H9 (cell line): ENCODE measurements around the gene BSG. TPM values are rescaled to one million over a fixed set of nuclear protein-coding genes. Genes with fewer than 3 reads are reported as not detected.

Experiments
- DNase-seq: peaks from one replicate; pipeline ENCODE4 v3.0.0-alpha.2; 2017
- H2AFZ ChIP-seq: one replicate; pipeline ENCODE4 v1.6.1; 2013; ENCODE audit warnings: mild to moderate bottlenecking, low read length, control low read depth, moderate library complexity
- H2AK5ac ChIP-seq: 2 replicates; pipeline ENCODE4 v1.6.1; 2013; ENCODE audit warnings: low read length, control low read depth, mixed read lengths; ENCODE audit not compliant: insufficient read length
- H2BK120ac ChIP-seq: one replicate; pipeline ENCODE4 v1.6.1; 2013; ENCODE audit warnings: low read depth, mild to moderate bottlenecking, low read length, control low read depth, inconsistent platforms; ENCODE audit not compliant: poor library complexity, severe bottlenecking
- H2BK12ac ChIP-seq: 2 replicates; pipeline ENCODE4 v1.6.1; 2013; ENCODE audit warnings: low read length, control low read depth, mixed read lengths, low read depth; ENCODE audit not compliant: insufficient read length
- H2BK15ac ChIP-seq: 2 replicates; pipeline ENCODE4 v1.6.1; 2013; ENCODE audit warnings: low read depth, low read length, control low read depth
- H2BK20ac ChIP-seq: one replicate; pipeline ENCODE4 v1.6.1; 2013; ENCODE audit warnings: low read depth, mild to moderate bottlenecking, low read length, control low read depth, inconsistent platforms; ENCODE audit not compliant: poor library complexity, severe bottlenecking
- H2BK5ac ChIP-seq: 2 replicates; pipeline ENCODE4 v1.6.1; 2013; ENCODE audit warnings: low read length, control low read depth, mixed read lengths; ENCODE audit not compliant: insufficient read length
- H3K14ac ChIP-seq: 2 replicates; pipeline ENCODE4 v1.6.1; 2013; ENCODE audit warnings: low read length, control low read depth; ENCODE audit not compliant: insufficient read depth
- H3K18ac ChIP-seq: 2 replicates; pipeline ENCODE4 v1.6.1; 2013; ENCODE audit warnings: low read depth, mild to moderate bottlenecking, mixed read lengths, low read length, control low read depth; ENCODE audit not compliant: insufficient read length
- H3K23ac ChIP-seq: 2 replicates; pipeline ENCODE4 v1.6.1; 2013; ENCODE audit warnings: low read length, control low read depth, mixed read lengths, low read depth; ENCODE audit not compliant: insufficient read length
- H3K23me2 ChIP-seq: 2 replicates; pipeline ENCODE4 v1.6.1; 2013; ENCODE audit warnings: low read depth, mild to moderate bottlenecking, mixed read lengths, low read length, control low read depth; ENCODE audit not compliant: insufficient read length, poor library complexity, severe bottlenecking
- H3K27ac ChIP-seq: 2 replicates; pipeline ENCODE4 v1.5.1; 2013; ENCODE audit warnings: low read length, control low read depth, mixed read lengths, low read depth; ENCODE audit not compliant: insufficient read length
- H3K27me3 ChIP-seq: 2 replicates; pipeline ENCODE4 v1.6.1; 2013; ENCODE audit warnings: low read length, control low read depth, inconsistent platforms; ENCODE audit not compliant: insufficient read depth
- H3K4ac ChIP-seq: 2 replicates; pipeline ENCODE4 v1.6.1; 2013; ENCODE audit warnings: low read depth, mild to moderate bottlenecking, control low read depth, inconsistent platforms, low read length, moderate library complexity
- H3K4me1 ChIP-seq: 2 replicates; pipeline ENCODE4 v1.6.1; 2013; ENCODE audit warnings: low read length, control low read depth, inconsistent platforms; ENCODE audit not compliant: insufficient read depth
- H3K4me2 ChIP-seq: 2 replicates; pipeline ENCODE4 v1.6.1; 2013; ENCODE audit warnings: low read length, control low read depth, mixed read lengths; ENCODE audit not compliant: insufficient read length, insufficient read depth
- H3K56ac ChIP-seq: 2 replicates; pipeline ENCODE4 v1.6.1; 2013; ENCODE audit warnings: low read depth, mild to moderate bottlenecking, mixed read lengths, low read length, control low read depth; ENCODE audit not compliant: insufficient read length
- H3K79me1 ChIP-seq: 2 replicates; pipeline ENCODE4 v1.6.1; 2013; ENCODE audit warnings: low read depth, mild to moderate bottlenecking, moderate library complexity, low read length, control low read depth, inconsistent platforms; ENCODE audit not compliant: insufficient read depth, poor library complexity, severe bottlenecking
- H3K79me2 ChIP-seq: 2 replicates; pipeline ENCODE4 v1.6.1; 2013; ENCODE audit warnings: low read length, control low read depth, inconsistent platforms; ENCODE audit not compliant: insufficient read depth
- H3K9ac ChIP-seq: 2 replicates; pipeline ENCODE4 v1.6.1; 2013; ENCODE audit warnings: low read length, control low read depth, mixed read lengths; ENCODE audit not compliant: insufficient read length; ENCODE audit errors: extremely low read depth
- H3K9me3 ChIP-seq: one replicate; pipeline ENCODE4 v1.6.1; 2013; ENCODE audit warnings: low read depth, low read length, inconsistent platforms; ENCODE audit not compliant: control insufficient read depth
- H3T11ph ChIP-seq: one replicate; pipeline ENCODE4 v1.6.1; 2013; ENCODE audit warnings: mild to moderate bottlenecking, low read length, control low read depth, inconsistent platforms
- H4K20me1 ChIP-seq: one replicate; pipeline ENCODE4 v1.6.1; 2013; ENCODE audit not compliant: control insufficient read depth, insufficient read length, insufficient read depth
- H4K5ac ChIP-seq: 2 replicates; pipeline ENCODE4 v1.6.1; 2013; ENCODE audit warnings: low read depth, mild to moderate bottlenecking, mixed read lengths, low read length, control low read depth; ENCODE audit not compliant: insufficient read length
- H4K8ac ChIP-seq: replicated peaks from 2 replicates; pipeline ENCODE4 v1.6.1; 2013; ENCODE audit warnings: low read length, control low read depth, mixed read lengths, low read depth; ENCODE audit not compliant: insufficient read length
- H4K91ac ChIP-seq: 2 replicates; pipeline ENCODE4 v1.6.1; 2013; ENCODE audit warnings: low read depth, mild to moderate bottlenecking, moderate library complexity, mixed read lengths, low read length, control low read depth; ENCODE audit not compliant: insufficient read length
- H3K27ac Mint-ChIP-seq, 3 experiments: 2 replicates in 2 of 3; 3 replicates in 1 of 3; pipeline ENCODE4 v1.8.0; 2020 to 2021; ENCODE audit warnings: mixed read lengths in 3 of 3, mild to moderate bottlenecking in 1 of 3, moderate library complexity in 1 of 3
- H3K27me3 Mint-ChIP-seq: 2 replicates; pipeline ENCODE4 v1.8.0; 2021; ENCODE audit warnings: low read depth, mild to moderate bottlenecking, moderate library complexity, mixed read lengths
- H3K36me3 Mint-ChIP-seq, 3 experiments: 2 replicates in 2 of 3; 3 replicates in 1 of 3; pipeline ENCODE4 v1.8.0; 2020 to 2021; ENCODE audit warnings: low read depth in 3 of 3, mixed read lengths in 3 of 3; ENCODE audit not compliant: insufficient read depth in 1 of 3
- H3K4me1 Mint-ChIP-seq, 2 experiments: 2 replicates each; pipeline ENCODE4 v1.8.0; 2020; ENCODE audit warnings: mixed read lengths in 2 of 2
- H3K4me3 Mint-ChIP-seq, 2 experiments: 2 replicates in 1 of 2; 3 replicates in 1 of 2; pipeline ENCODE4 v1.8.0; 2020 to 2021; ENCODE audit warnings: mild to moderate bottlenecking in 2 of 2, mixed read lengths in 2 of 2, moderate library complexity in 1 of 2
- H3K9me3 Mint-ChIP-seq, 2 experiments: 2 replicates in 1 of 2; 3 replicates in 1 of 2; pipeline ENCODE4 v1.8.0; 2020; ENCODE audit warnings: mild to moderate bottlenecking in 2 of 2, mixed read lengths in 2 of 2, moderate library complexity in 1 of 2
- WGBS: extraction: QIAGEN DNeasy Blood & Tissue Kit; methylation state at CpG from one replicate; pipeline ENCODE4 v1.1.7; 2013; ENCODE audit warnings: missing lambda C conversion rate, low lambda C conversion rate, mixed read lengths; ENCODE audit not compliant: insufficient read length; ENCODE audit errors: extremely low coverage; 5-methylcytosine and 5-hydroxymethylcytosine counted together
- total RNA-seq: library from RNA; stranded (reverse); gene quantifications from 2 replicates; pipeline ENCODE4 v1.2.1, GENCODE V29; 2021
- TF ChIP-seq, protein P1 (sequence below): fragments of 200-600 bp; sonication (generic); conservative IDR thresholded peaks from 3 replicates; pipeline ENCODE4 v1.8.0; 2021; ENCODE audit warnings: antibody characterized with exemption, mild to moderate bottlenecking

Gene BSG
- total RNA-seq, 1 experiment from 2014 or later: 715 TPM

DNA sequence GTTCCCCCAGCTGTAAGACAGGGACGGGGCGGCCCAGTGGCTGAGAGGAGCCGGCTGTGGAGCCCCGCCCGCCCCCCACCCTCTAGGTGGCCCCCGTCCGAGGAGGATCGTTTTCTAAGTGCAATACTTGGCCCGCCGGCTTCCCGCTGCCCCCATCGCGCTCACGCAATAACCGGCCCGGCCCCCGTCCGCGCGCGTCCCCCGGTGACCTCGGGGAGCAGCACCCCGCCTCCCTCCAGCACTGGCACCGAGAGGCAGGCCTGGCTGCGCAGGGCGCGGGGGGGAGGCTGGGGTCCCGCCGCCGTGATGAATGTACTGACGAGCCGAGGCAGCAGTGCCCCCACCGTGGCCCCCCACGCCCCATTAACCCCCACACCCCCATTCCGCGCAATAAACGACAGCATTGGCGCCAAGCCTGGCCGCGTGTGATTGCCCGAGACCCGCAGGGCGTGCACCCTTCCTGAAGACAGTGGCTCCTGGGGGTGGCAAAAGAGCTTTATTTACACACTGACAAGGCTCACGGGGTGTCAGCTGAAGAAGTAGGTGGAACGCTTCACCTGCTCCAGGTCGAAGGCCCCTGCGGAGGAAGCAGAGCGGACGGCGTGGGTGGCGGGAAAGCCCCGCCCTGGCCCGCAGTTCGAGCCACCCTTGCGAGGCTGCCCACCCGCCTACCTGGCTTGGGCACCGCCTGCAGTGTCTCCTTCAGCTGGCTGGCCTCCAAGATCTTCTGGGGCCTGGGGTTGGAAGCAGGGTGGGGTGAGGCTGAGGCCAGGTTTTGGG lies 44.5 kb downstream of the BSG start:
- H2BK15ac ChIP-seq: no peak overlapping the region
- Mint-ChIP-seq H3K4me3 (no peak overlapping the region), H3K9me3 (no peaks in the 10 kb centered on the region), H3K4me1 (no peaks in the 10 kb centered on the region), H3K27me3 (no peaks in the 10 kb centered on the region), H3K36me3 (peaks cover 29 to 64% (median 53%) of the 10 kb centered on the region in 3 experiments), H3K27ac (no peak overlapping the region)
- no peak overlapping the region for H2AK5ac ChIP-seq
- H3K23me2 ChIP-seq: no peaks in the 10 kb centered on the region
- no peak overlapping the region for H3K27ac ChIP-seq
- no peaks in the 10 kb centered on the region for H3K9me3 ChIP-seq
- no peak overlapping the region for H2BK20ac ChIP-seq
- no peak overlapping the region for H3K4ac ChIP-seq
- TF ChIP-seq, protein P1, sequence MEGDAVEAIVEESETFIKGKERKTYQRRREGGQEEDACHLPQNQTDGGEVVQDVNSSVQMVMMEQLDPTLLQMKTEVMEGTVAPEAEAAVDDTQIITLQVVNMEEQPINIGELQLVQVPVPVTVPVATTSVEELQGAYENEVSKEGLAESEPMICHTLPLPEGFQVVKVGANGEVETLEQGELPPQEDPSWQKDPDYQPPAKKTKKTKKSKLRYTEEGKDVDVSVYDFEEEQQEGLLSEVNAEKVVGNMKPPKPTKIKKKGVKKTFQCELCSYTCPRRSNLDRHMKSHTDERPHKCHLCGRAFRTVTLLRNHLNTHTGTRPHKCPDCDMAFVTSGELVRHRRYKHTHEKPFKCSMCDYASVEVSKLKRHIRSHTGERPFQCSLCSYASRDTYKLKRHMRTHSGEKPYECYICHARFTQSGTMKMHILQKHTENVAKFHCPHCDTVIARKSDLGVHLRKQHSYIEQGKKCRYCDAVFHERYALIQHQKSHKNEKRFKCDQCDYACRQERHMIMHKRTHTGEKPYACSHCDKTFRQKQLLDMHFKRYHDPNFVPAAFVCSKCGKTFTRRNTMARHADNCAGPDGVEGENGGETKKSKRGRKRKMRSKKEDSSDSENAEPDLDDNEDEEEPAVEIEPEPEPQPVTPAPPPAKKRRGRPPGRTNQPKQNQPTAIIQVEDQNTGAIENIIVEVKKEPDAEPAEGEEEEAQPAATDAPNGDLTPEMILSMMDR: no peak
- H4K20me1 ChIP-seq: no peaks in the 10 kb centered on the region
- no peaks in the 10 kb centered on the region for H3K27me3 ChIP-seq
- no peak overlapping the region for H2BK12ac ChIP-seq
- no peak overlapping the region for H4K91ac ChIP-seq
- no peak overlapping the region for H3T11ph ChIP-seq
- H3K9ac ChIP-seq: no peak overlapping the region
- no peak overlapping the region for H3K4me2 ChIP-seq
- H2BK120ac ChIP-seq: no peak overlapping the region
- no peak overlapping the region for H3K18ac ChIP-seq
- no peak for DNase-seq
- H3K79me2 ChIP-seq: no peaks in the 10 kb centered on the region
- H3K56ac ChIP-seq: no peak overlapping the region
- no peak overlapping the region for H4K5ac ChIP-seq
- no peak overlapping the region for H2AFZ ChIP-seq
- no peak overlapping the region for H3K23ac ChIP-seq
- no peak overlapping the region for H2BK5ac ChIP-seq
- no CpG with 5 or more reads among the region's 58 CpGs for WGBS
- no peak overlapping the region for H4K8ac ChIP-seq
- H3K4me1 ChIP-seq: no peaks in the 10 kb centered on the region
- H3K79me1 ChIP-seq: no peaks in the 10 kb centered on the region
- no peak overlapping the region for H3K14ac ChIP-seq
